Mesendoderm (in vitro differentiated cells): Measurements from ENCODE around the gene CKM.

ENCODE experiments used
- DNase-seq: peaks from one replicate; pipeline ENCODE4 v3.0.0; 2013
- H2AK5ac ChIP-seq: 2 replicates; pipeline ENCODE4 v1.6.1; 2013; ENCODE audit warnings: low read length, inconsistent platforms
- H2BK120ac ChIP-seq: 2 replicates; pipeline ENCODE4 v1.6.1; 2013; ENCODE audit warnings: low read depth, mild to moderate bottlenecking, low read length, moderate library complexity, mixed read lengths
- H2BK15ac ChIP-seq: replicated peaks from 2 replicates; pipeline ENCODE4 v1.6.1; 2013; ENCODE audit warnings: low read depth, mild to moderate bottlenecking, moderate library complexity
- H2BK5ac ChIP-seq: 2 replicates; pipeline ENCODE4 v1.6.1; 2013; ENCODE audit warnings: low read length, inconsistent platforms
- H3K18ac ChIP-seq: 2 replicates; pipeline ENCODE4 v1.6.1; 2013; ENCODE audit warnings: mild to moderate bottlenecking, low read length, mixed read lengths
- H3K23ac ChIP-seq: one replicate; pipeline ENCODE4 v1.6.1; 2013; ENCODE audit warnings: low read length
- H3K27ac ChIP-seq: 2 replicates; pipeline ENCODE4 v1.5.1; 2013; ENCODE audit warnings: low read depth, mild to moderate bottlenecking, inconsistent platforms, low read length, moderate library complexity
- H3K27me3 ChIP-seq: 2 replicates; pipeline ENCODE4 v1.6.1; 2013; ENCODE audit warnings: low read length, control low read depth, mild to moderate bottlenecking, inconsistent platforms; ENCODE audit not compliant: insufficient read depth, poor library complexity
- H3K36me3 ChIP-seq: 2 replicates; pipeline ENCODE4 v1.6.1; 2013; ENCODE audit warnings: low read length, inconsistent platforms; ENCODE audit not compliant: control insufficient read depth, insufficient read depth
- H3K4ac ChIP-seq: one replicate; pipeline ENCODE4 v1.6.1; 2013; ENCODE audit warnings: low read depth, mild to moderate bottlenecking, low read length, moderate library complexity
- H3K4me1 ChIP-seq: 2 replicates; pipeline ENCODE4 v1.6.1; 2013; ENCODE audit warnings: low read depth, low read length, inconsistent platforms; ENCODE audit not compliant: control insufficient read depth
- H3K4me2 ChIP-seq: 2 replicates; pipeline ENCODE4 v1.6.1; 2013; ENCODE audit warnings: low read length
- H3K4me3 ChIP-seq: 2 replicates; pipeline ENCODE4 v1.5.1; 2013; ENCODE audit warnings: mild to moderate bottlenecking, low read length
- H3K56ac ChIP-seq: one replicate; pipeline ENCODE4 v1.6.1; 2013; ENCODE audit warnings: low read length
- H3K79me1 ChIP-seq: 2 replicates; pipeline ENCODE4 v1.6.1; 2013; ENCODE audit warnings: low read length, inconsistent platforms
- H3K79me2 ChIP-seq: 2 replicates; pipeline ENCODE4 v1.6.1; 2013; ENCODE audit warnings: mild to moderate bottlenecking, low read length; ENCODE audit not compliant: control insufficient read depth, insufficient read depth
- H3K9ac ChIP-seq: 2 replicates; pipeline ENCODE4 v1.6.1; 2013; ENCODE audit warnings: low read length, inconsistent platforms
- H4K5ac ChIP-seq: one replicate; pipeline ENCODE4 v1.6.1; 2013; ENCODE audit warnings: low read length
- H4K8ac ChIP-seq: one replicate; pipeline ENCODE4 v1.6.1; 2013; ENCODE audit warnings: low read depth, mild to moderate bottlenecking, control low read depth, low read length, moderate library complexity
- WGBS: extraction: QIAGEN DNeasy Blood & Tissue Kit; methylation state at CpG from one replicate; pipeline ENCODE4 v1.1.7; 2013; ENCODE audit warnings: low lambda C conversion rate, missing lambda C conversion rate; ENCODE audit not compliant: insufficient coverage; ENCODE audit errors: extremely low coverage; 5-methylcytosine and 5-hydroxymethylcytosine counted together

Gene CKM

GRCh38 chr19:45302416-45302815 is 20.3 kb downstream of the CKM start:
- no peak overlapping the region for H2BK120ac ChIP-seq
- no peak overlapping the region for H3K27ac ChIP-seq
- H3K18ac ChIP-seq, result no peak overlapping the region
- no peak overlapping the region for H3K4ac ChIP-seq
- no peak overlapping the region for H2AK5ac ChIP-seq
- no peak overlapping the region for H3K56ac ChIP-seq
- WGBS, result no CpG with 5 or more reads among the region's 27 CpGs
- H2BK15ac ChIP-seq, result no peak overlapping the region
- H4K8ac ChIP-seq, result no peak overlapping the region
- no peak overlapping the region for H2BK5ac ChIP-seq
- no peaks in the 10 kb centered on the region for H3K27me3 ChIP-seq
- no peaks in the 10 kb centered on the region for H3K79me1 ChIP-seq
- no peaks in the 10 kb centered on the region for H3K79me2 ChIP-seq
- DNase-seq, result no peak
- H3K4me1 ChIP-seq, result no peaks in the 10 kb centered on the region
- H3K4me3 ChIP-seq, result no peak overlapping the region
- H3K4me2 ChIP-seq, result no peak overlapping the region
- no peak overlapping the region for H4K5ac ChIP-seq
- no peak overlapping the region for H3K9ac ChIP-seq
- H3K23ac ChIP-seq, result no peak overlapping the region
- peaks cover 2% of the 10 kb centered on the region for H3K36me3 ChIP-seq

DNA sequence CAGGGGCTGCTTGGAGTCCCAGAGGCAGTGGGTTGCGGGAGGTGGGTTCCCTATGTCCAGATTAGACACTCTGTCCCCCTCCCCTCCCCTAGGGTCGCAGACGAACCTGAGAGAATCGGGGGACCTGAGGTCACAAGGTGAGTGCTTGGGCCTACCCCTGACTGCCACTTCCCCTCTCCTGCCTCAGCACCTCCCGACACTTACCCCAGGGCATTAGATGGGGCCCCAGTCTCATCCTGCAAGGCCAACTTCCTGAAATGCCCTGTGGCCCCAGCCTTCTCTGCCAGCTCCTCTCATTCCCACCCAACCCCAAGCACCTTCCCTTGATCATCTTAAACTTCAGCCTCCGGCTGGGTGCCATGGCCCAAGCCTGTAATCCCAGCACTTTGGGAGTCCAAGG is 23.0 kb downstream of the CKM start:
- Histone ChIP-seq H2BK15ac (no peak overlapping the region), H3K9ac (no peak overlapping the region), H3K4me1 (no peaks in the 10 kb centered on the region), H2BK120ac (no peak overlapping the region), H3K4ac (no peak overlapping the region), H4K8ac (no peak overlapping the region), H3K4me2 (no peak overlapping the region), H3K79me2 (no peaks in the 10 kb centered on the region), H3K27me3 (no peaks in the 10 kb centered on the region), H3K36me3 (peaks cover 2% of the 10 kb centered on the region), H3K56ac (no peak overlapping the region), H2AK5ac (no peak overlapping the region), H3K18ac (no peak overlapping the region), H4K5ac (no peak overlapping the region), H3K27ac (no peak overlapping the region), H3K23ac (no peak overlapping the region), H3K4me3 (no peak overlapping the region), H3K79me1 (no peaks in the 10 kb centered on the region), H2BK5ac (no peak overlapping the region)
- no peak for DNase-seq
- WGBS, result no CpG with 5 or more reads among the region's 6 CpGs

DNA sequence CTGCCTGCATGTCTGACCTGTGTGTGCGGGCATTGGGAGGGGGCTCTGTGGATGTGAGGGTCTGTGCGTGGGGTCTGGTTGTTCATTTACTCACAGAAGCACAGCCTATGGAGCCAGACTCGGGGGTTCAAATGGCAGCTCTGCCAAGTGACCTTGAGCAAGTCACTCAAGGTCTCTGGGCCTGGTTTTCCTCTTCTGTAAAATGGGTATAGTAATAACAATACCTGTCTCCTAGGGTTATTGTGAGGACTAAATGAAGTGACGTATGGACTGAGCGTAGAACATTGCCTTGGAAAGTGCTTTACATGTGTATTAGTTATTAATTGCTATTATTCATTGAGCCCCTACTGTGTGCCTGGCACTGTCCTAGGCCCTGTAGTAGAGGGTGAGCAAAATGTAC is 24.4 kb downstream of the CKM start:
- H4K5ac ChIP-seq, result no peak overlapping the region
- no CpG with 5 or more reads among the region's 5 CpGs for WGBS
- H3K4me1 ChIP-seq, result no peaks in the 10 kb centered on the region
- no peak overlapping the region for H2BK120ac ChIP-seq
- no peak overlapping the region for H3K4me3 ChIP-seq
- no peak for DNase-seq
- peaks cover 2% of the 10 kb centered on the region for H3K36me3 ChIP-seq
- H3K4me2 ChIP-seq, result no peak overlapping the region
- H2BK15ac ChIP-seq, result no peak overlapping the region
- no peak overlapping the region for H2BK5ac ChIP-seq
- no peak overlapping the region for H2AK5ac ChIP-seq
- H3K27me3 ChIP-seq, result no peaks in the 10 kb centered on the region
- no peak overlapping the region for H3K18ac ChIP-seq
- no peak overlapping the region for H3K23ac ChIP-seq
- H3K79me1 ChIP-seq, result no peaks in the 10 kb centered on the region
- H3K79me2 ChIP-seq, result no peaks in the 10 kb centered on the region
- H3K4ac ChIP-seq, result no peak overlapping the region
- H3K27ac ChIP-seq, result no peak overlapping the region
- H3K9ac ChIP-seq, result no peak overlapping the region
- H3K56ac ChIP-seq, result no peak overlapping the region
- H4K8ac ChIP-seq, result no peak overlapping the region

- Histone ChIP-seq H3K4me3 (no peak overlapping the region), H4K8ac (no peak overlapping the region), H4K5ac (no peak overlapping the region), H3K4me1 (no peaks in the 10 kb centered on the region), H3K79me1 (no peaks in the 10 kb centered on the region), H2BK120ac (no peak overlapping the region), H2BK15ac (no peak overlapping the region), H3K18ac (no peak overlapping the region), H3K4ac (no peak overlapping the region), H2AK5ac (no peak overlapping the region), H3K79me2 (no peaks in the 10 kb centered on the region), H3K27ac (no peak overlapping the region), H3K56ac (no peak overlapping the region), H2BK5ac (no peak overlapping the region), H3K27me3 (no peaks in the 10 kb centered on the region), H3K9ac (no peak overlapping the region), H3K23ac (no peak overlapping the region), H3K36me3 (peaks cover 2% of the 10 kb centered on the region), H3K4me2 (no peak overlapping the region)
- DNase-seq, result no peak
- no CpG with 5 or more reads among the region's 18 CpGs for WGBS
These were observed 25.0 kb downstream of the CKM start for GRCh38 chr19:45297674-45298073.

- H2BK5ac ChIP-seq, result no peak overlapping the region
- H3K23ac ChIP-seq, result no peak overlapping the region
- H3K4me2 ChIP-seq, result no peak overlapping the region
- no peak overlapping the region for H2BK15ac ChIP-seq
- H3K4me3 ChIP-seq, result no peak overlapping the region
- no peak overlapping the region for H4K5ac ChIP-seq
- no peaks in the 10 kb centered on the region for H3K79me2 ChIP-seq
- H3K9ac ChIP-seq, result no peak overlapping the region
- no peak overlapping the region for H4K8ac ChIP-seq
- no peak for DNase-seq
- H3K79me1 ChIP-seq, result no peaks in the 10 kb centered on the region
- peaks cover 2% of the 10 kb centered on the region for H3K36me3 ChIP-seq
- no peaks in the 10 kb centered on the region for H3K27me3 ChIP-seq
- no peak overlapping the region for H3K4ac ChIP-seq
- no peak overlapping the region for H2BK120ac ChIP-seq
- no peak overlapping the region for H3K56ac ChIP-seq
- no peak overlapping the region for H3K18ac ChIP-seq
- no peak overlapping the region for H2AK5ac ChIP-seq
- no CpG with 5 or more reads among the region's 4 CpGs for WGBS
- no peak overlapping the region for H3K27ac ChIP-seq
- no peaks in the 10 kb centered on the region for H3K4me1 ChIP-seq
These were observed 26.3 kb downstream of the CKM start for GRCh38 chr19:45296355-45296754.

DNA sequence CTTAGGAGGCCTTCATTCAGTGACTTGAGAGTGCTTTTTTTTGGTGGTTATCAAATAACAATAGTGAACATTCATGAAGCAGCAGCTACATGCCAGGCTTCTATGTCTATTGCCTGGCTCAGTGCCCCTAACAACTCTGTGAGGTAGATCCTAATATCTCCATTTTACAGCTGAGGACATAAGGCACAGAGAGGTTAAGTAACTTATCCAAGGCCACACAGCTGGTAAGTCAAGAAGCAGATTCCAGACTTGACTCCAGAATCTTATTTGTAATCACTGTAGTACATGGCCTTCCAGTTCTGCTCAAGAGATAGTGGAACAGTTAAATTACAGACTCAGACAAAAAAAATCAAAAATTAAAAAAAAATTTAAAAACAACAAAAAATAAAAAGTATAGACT is 26.8 kb downstream of the CKM start:
- H3K79me2 ChIP-seq, result no peaks in the 10 kb centered on the region
- H3K27ac ChIP-seq, result no peak overlapping the region
- no peak overlapping the region for H3K4me3 ChIP-seq
- no peak overlapping the region for H4K8ac ChIP-seq
- no peak for DNase-seq
- H3K18ac ChIP-seq, result no peak overlapping the region
- no peak overlapping the region for H2BK5ac ChIP-seq
- H2BK120ac ChIP-seq, result no peak overlapping the region
- no peak overlapping the region for H2AK5ac ChIP-seq
- H3K4me2 ChIP-seq, result no peak overlapping the region
- H3K4ac ChIP-seq, result no peak overlapping the region
- no peaks in the 10 kb centered on the region for H3K79me1 ChIP-seq
- no peak overlapping the region for H3K23ac ChIP-seq
- peaks cover 2% of the 10 kb centered on the region for H3K36me3 ChIP-seq
- no peak overlapping the region for H4K5ac ChIP-seq
- H3K9ac ChIP-seq, result no peak overlapping the region
- no peak overlapping the region for H2BK15ac ChIP-seq
- no peak overlapping the region for H3K56ac ChIP-seq
- no peaks in the 10 kb centered on the region for H3K27me3 ChIP-seq
- H3K4me1 ChIP-seq, result no peaks in the 10 kb centered on the region
